ENCODE results near the gene ANO8.

The ANO8 gene

GRCh38 chr19:17353386-17353785 lies 18.7 kb upstream of the ANO8 start:
- TF ChIP-seq POLR2A (IDR thresholded peaks at IDR 0.05; ENCODE audit: low read length) (no peak), GATA1 (IDR thresholded peaks at IDR 0.05; ENCODE audit: low read depth, low read length) (no peak)
- no peak for DNase-seq

DNA sequence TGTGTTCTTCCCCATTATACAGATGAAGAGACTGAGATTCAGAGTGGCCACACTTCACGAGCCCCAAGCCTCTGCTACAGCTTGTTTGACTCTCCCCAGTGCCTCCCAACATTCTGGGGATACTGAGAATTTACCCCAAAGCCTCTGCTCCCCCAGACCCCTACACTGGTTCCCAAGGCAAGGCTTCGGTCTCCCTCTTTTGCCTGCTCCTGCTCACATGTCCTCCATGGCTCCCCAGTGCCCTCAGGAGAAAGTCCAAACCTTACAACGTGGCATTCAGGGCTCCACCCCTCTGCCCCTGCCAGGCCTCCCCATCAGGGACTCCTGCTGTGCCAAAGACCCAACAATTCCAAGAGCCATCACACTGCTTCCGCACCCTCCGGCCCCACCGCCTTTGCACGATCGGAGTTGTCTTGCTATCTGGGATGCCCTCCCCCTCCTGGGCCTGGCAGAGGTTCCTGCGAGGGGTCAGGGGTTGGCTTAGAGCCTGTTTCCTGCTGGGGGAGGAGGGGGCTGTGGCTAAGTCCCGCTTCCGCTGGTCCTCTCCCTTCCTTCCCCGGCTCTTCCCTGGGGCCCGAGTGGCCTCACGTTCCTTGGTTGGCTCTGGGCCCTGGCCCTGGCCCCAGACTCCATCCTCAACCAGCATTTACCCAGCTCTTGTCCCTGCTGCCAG lies 18.1 kb upstream of the ANO8 start:
- DNase-seq = no peak
- TF ChIP-seq GATA1 (IDR thresholded peaks at IDR 0.05; ENCODE audit: low read depth, low read length) (no peak), POLR2A (IDR thresholded peaks at IDR 0.05; ENCODE audit: low read length) (no peak)

DNA sequence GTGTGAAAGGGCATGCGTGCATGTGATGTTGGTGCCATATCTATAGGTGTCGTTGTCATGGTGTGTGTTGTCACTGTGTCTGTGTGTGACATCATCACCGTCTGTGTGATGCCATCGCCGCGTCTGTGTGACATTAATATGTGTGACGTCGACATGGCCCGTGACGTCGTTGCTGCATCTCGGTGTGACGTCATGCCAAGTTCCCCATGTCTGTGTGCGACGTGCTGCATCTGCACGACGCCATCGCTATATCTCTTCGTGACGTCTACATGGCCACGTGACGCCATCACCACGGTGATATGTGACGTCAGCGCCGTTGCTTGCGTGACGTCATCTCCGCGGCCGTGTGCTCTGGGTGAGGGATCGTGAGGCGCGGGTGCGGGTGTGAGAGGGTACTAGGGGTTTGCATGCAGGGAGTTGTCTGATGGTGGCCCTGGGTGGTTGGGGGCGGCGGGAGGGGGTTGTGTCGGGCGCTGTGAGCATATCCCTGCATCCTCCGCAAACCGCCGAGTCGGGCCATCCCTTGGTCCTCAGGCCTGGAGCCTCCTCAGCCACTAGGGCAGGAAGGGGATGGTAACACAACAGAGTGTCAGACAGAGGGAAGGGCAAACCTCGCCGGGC lies 17.3 kb upstream of the ANO8 start:
- no peak for DNase-seq
- TF ChIP-seq GATA1 (IDR thresholded peaks at IDR 0.05; ENCODE audit: low read depth, low read length) (no peak), POLR2A (IDR thresholded peaks at IDR 0.05; ENCODE audit: low read length) (no peak)

- DNase-seq = no peak
- TF ChIP-seq POLR2A (IDR thresholded peaks at IDR 0.05; ENCODE audit: low read length) = no peak
- no peak for TF ChIP-seq GATA1 (IDR thresholded peaks at IDR 0.05; ENCODE audit: low read depth, low read length)
Measured at GRCh38 chr19:17348700-17349099, 14.0 kb upstream of the ANO8 start.

DNA sequence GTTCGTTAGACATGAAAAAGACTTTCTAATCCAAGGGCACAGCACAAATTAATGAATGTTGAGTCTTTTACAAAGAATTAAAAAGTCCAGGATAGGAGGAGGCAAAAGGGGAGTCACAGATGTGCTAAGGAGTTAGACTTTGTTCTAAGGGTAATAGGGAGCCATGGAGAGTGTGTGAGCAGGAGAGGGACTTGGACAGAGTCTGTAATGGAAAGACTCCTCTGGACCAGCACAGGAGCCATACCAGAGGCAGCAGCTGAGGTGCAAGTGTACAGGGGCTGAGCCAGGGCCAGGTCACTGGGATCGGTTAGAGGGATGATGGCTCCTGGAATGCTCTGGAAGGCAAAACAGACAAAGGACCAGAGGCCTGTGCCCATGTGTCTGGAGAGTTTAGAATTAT lies 13.2 kb upstream of the ANO8 start:
- DNase-seq = no peak
- no peak for TF ChIP-seq GATA1 (IDR thresholded peaks at IDR 0.05; ENCODE audit: low read depth, low read length)
- TF ChIP-seq POLR2A (IDR thresholded peaks at IDR 0.05; ENCODE audit: low read length) = no peak

DNA sequence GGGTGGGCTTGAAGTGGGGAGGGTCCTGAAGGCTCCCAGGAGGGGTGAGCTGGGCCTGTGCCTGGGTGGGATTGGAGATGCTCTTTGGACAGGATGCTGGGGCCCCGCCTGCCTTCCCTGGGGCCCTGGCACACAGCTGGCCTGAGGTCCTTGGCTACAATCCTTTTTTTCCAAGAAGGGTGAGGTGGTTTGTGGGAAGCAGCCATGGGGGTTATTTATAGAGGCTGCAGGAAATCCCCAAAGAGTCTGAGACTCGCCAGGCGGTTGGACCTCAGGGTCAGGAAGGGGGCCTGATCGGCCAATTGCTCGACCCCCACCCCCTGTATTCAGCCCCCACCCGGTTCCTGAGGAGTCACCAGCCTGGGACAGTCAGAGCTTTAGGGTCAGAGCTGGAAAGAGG lies 12.7 kb upstream of the ANO8 start:
- no peak for DNase-seq
- no peak for TF ChIP-seq GATA1 (IDR thresholded peaks at IDR 0.05; ENCODE audit: low read depth, low read length)

DNA sequence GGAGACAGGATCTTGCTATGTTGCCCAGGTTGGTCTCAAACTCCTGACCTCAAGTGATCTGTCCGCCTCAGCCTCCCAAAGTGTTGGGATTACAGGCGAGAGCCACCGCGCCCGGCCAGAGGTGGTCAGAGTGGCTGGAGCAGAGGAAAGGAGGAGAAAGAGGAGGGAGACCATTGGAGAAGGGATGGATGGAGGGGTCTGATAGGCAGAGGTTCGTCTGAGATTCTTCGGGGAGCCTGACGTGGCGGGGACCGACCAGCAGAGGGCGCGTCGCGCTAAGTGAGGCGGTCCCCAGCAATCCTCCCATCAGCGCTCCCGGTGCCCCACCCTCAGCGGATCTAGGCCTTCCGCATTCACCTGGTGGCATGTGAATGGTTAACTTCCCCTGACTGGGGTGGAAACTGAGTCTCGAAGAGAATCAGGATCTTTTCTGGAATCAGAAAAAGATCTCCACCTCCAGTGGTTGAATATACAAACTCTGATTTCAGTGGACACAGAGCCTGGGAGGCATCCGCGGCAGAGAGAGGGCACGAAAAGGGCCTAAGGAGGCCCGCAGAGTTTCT lies 11.5 kb upstream of the ANO8 start:
- TF ChIP-seq GATA1 (IDR thresholded peaks at IDR 0.05; ENCODE audit: low read depth, low read length) (no peak), POLR2A (IDR thresholded peaks at IDR 0.05; ENCODE audit: low read length) (no peak)
- peak; percentile 67 to 86 for DNase-seq

- DNase-seq = no peak
- TF ChIP-seq POLR2A (IDR thresholded peaks at IDR 0.05; ENCODE audit: low read length) = no peak
- TF ChIP-seq GATA1 (IDR thresholded peaks at IDR 0.05; ENCODE audit: low read depth, low read length) = no peak
Measured at GRCh38 chr19:17341845-17342244, 7.2 kb upstream of the ANO8 start.

DNA sequence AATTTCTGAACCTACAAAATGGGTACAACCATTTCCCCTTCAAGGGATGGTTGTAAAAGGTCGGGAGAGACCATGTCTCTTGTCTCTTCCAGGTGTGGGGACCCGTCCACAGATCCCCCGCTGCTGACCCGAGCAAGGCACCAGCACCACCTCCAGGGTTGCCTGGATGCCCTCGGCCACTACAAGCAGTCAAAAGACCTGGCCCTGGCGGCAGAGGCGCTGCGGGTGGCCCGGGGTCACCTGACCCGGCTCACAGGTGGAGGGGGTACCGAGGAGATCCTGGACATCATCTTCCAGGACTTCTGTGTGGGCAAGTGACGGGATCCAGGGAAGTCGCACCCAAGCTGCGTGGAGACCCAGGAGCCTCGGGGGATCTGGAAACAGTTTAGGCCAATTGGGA lies 6.7 kb upstream of the ANO8 start:
- no peak for TF ChIP-seq GATA1 (IDR thresholded peaks at IDR 0.05; ENCODE audit: low read depth, low read length)
- no peak for TF ChIP-seq POLR2A (IDR thresholded peaks at IDR 0.05; ENCODE audit: low read length)

DNA sequence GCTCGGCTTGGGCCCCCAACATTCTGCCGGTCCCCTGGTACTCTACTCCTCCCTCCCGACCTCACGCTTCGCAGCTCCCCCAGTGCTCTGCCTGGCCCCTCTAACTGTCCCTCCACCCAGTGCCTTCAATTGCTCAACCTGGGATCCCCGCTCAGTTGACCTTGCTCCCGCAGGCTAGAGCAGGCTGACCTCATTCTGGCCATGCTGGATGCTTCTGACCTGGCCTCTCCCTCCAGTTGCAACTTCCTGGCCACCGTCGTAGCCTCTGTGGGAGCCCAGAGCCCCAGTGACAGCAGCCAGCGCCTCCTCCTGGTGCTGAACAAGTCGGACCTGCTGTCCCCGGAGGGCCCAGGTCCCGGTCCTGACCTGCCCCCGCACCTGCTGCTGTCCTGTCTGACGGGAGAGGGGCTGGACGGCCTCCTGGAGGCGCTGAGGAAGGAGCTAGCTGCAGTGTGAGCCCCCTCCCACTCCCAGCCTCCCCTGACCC lies 6.3 kb upstream of the ANO8 start:
- no peak for DNase-seq
- no peak for TF ChIP-seq GATA1 (IDR thresholded peaks at IDR 0.05; ENCODE audit: low read depth, low read length)
- TF ChIP-seq POLR2A (IDR thresholded peaks at IDR 0.05; ENCODE audit: low read length) = no peak

More for the DNA sequence above, 6.7 kb upstream of the ANO8 start:
- DNase-seq = no peak

DNA sequence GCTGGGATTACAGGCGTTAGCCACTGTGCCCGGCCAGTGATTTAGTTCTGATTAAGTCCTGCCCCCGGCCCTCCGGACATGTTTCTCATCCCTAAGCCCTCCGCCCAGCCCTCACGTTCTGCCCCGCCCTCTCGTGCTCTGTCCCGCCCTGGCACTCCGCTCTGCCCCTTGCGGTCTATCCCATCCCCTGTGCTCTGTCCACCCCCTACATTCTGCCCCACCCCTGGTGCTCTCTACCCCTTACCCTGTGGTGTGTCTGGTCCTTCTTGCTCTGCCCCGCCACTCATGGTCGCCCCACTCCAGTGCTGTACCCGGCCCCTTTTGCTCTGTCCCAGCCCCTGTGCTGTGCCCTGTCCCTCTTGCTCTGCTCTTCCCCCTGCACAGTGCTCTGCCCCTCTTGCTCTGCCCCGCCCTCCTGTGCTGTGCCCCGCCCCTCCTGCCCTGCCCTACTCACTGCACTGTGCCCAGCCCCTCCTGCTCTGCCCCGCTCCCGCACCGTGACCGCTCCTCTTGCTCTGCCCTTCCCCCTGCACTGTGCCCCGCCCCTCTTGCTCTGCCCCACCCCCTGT lies 5.7 kb upstream of the ANO8 start:
- DNase-seq = peak; percentile 71 to 76
- no peak for TF ChIP-seq POLR2A (IDR thresholded peaks at IDR 0.05; ENCODE audit: low read length)
- no peak for TF ChIP-seq GATA1 (IDR thresholded peaks at IDR 0.05; ENCODE audit: low read depth, low read length)

DNA sequence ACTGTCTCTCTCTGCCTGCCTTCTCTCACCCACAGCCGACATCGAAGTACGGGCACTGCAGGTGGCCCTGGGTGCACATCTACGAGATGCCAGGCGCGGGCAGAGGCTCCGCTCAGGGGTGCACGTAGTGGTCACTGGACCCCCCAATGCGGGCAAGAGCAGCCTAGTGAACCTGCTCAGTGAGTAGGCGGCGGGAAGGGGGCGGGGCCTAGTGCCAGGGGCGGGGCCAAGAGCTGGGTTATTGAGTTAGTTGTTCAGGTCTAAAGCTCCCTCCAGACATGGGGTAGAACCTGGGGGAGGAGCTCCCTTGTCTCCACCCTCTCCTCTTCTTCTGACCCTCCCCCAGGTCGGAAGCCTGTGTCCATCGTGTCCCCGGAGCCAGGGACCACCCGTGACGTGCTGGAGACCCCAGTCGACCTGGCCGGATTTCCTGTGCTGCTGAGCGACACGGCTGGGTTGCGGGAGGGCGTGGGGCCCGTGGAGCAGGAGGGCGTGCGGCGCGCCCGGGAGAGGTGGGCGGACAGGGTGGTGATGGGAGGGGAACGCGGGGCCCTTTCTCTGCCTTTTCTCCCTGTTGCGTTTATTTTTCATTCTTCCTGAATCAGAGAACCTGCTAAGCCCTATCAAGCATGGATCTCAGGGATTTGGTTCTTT lies 4.6 kb upstream of the ANO8 start:
- DNase-seq = peak in 1 of 2 experiments; percentile 37
- TF ChIP-seq POLR2A (IDR thresholded peaks at IDR 0.05; ENCODE audit: low read length) (no peak), GATA1 (IDR thresholded peaks at IDR 0.05; ENCODE audit: low read depth, low read length) (no peak)

- TF ChIP-seq POLR2A (IDR thresholded peaks at IDR 0.05; ENCODE audit: low read length) = no peak
- no peak for TF ChIP-seq GATA1 (IDR thresholded peaks at IDR 0.05; ENCODE audit: low read depth, low read length)
- no peak for DNase-seq
Measured at GRCh38 chr19:17338433-17339078, 3.9 kb upstream of the ANO8 start.

Measured in erythroblast (primary cell).